ENCODE data around the gene RAE1. TPM values are rescaled to one million over a fixed set of nuclear protein-coding genes. Genes with fewer than 3 reads are reported as not detected.
A peak's percentile ranks its signal among the peaks of the same experiment; 100 is the strongest.

The RAE1 gene
- total RNA-seq, 1 donor from 2014 or later: 59.2 TPM

DNA sequence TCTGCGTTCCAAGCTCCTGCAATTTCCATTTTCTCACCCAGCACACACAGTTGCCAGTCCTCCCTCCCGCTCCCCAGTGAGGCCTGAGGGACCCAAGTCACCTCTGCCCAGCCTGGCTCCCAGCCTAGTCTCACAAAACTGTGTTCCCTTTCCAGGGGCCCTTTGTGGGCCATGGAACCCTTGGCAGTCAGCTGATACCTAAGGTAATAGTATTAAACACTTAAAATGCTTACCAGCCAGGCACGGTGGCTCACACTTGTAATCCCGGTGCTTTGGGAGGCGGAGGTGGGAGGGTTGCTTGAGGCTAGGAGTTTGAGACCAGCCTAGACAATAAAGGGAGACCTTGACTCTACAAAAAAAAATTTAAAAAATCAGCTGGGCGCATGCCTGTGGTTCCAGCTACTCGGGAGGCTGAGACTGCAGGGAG lies 36.9 kb downstream of the RAE1 start:
- Mint-ChIP-seq H3K4me3 (no peak overlapping the region), H3K36me3 (ENCODE audit: low read depth) (peaks cover 16% of the 10 kb centered on the region), H3K27ac (no peak overlapping the region), H3K4me1 (ENCODE audit: low read depth) (peaks cover 14% of the 10 kb centered on the region), H3K27me3 (ENCODE audit: insufficient read depth) (no peaks in the 10 kb centered on the region), H3K9me3 (no peaks in the 10 kb centered on the region)
- DNase-seq (ENCODE audit: low spot score): no peak
- intact Hi-C loops (cut with micrococcal nuclease): no loop called here

DNA sequence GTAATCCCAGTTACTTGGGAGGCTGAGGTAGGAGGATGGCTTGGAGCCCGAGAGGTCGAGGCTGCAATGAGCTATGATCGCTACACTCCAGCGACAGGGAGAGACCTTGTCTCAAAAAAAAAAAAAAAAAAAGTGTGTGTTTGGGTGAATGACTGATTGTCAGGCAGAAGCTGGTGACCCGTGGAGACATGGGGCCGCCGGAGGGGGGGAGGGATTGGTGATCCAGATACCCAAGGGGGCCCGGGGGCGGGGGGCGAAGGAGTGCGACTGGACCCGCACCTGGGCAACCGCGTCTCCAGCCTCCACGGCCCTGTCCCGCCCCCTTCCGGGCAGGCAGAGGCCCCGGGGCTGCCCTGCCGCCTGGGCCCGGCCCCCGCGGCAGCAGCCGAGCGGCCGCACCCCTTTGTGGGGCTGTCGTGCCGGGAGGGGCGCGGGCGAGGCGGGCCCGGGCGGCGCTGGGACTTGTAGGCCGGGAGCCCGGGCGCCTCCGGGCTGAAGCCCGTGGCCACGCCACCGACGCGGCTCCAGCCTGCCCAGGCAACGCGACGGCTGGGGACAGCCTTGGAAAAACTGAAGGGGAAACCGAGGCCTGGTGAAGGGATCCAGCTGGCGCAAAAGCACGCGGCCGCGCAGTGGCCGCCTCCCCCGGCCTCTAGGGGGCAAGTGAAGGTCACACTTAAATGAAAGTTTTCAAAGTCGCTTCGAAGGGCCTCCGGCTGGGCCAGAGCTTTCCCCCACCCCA lies 38.1 kb downstream of the RAE1 start:
- Mint-ChIP-seq H3K4me1 (ENCODE audit: low read depth) (peaks cover 26% of the 10 kb centered on the region), H3K36me3 (ENCODE audit: low read depth) (peaks cover 25% of the 10 kb centered on the region), H3K4me3 (peak overlapping the region; percentile 81), H3K9me3 (no peaks in the 10 kb centered on the region), H3K27ac (peak overlapping the region; percentile 92), H3K27me3 (ENCODE audit: insufficient read depth) (no peaks in the 10 kb centered on the region)
- peak; percentile 46 for DNase-seq (ENCODE audit: low spot score)
- intact Hi-C loops (cut with micrococcal nuclease): loop anchor here (1.0 kb wide), 1 partner anchor 38 kb away; the partner anchor contains the start of gene RAE1

DNA sequence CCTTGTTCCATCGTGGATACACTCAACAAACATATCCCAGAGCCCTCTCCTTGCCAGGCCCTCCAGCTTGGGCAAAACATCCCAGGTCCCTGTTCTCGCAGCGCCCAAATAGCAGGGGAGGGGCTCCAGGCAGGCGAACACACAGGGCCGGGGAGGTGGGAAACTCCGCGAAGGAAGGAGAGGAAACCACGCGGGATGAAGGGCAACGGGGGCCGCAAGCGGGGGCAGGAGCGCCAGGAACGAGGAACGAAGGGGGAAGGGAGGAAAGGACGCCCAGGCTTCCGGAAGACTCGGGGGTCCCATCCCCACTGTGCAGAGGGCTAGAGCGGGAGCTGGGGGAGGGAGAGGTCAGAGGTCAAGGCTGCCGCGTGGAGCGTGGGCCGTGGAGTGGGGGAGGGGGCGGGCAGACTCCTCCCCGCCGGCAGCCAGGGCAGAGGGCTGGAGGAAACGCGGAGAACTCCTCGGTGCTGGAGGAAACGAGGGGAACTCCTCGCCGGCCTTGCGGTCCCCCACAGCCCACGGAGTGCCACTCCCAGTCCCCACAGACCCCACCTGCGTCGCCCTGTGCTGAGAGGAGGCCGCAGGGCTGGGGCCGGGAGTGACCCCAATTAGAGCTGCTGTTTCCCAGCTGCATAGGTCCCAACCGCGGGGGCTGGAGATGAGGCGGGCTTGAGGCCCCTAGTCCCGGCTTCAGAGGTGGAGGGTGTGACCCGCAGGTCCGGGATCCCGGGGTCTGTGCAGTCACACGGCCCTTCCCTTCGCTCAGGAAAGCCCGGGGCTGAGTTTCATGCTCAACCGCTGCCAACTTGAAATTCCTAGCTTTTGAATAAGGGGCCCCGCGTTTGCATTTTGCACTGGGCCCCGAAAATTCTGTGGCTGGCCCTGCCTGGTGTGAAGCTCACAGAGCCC lies 38.9 kb downstream of the RAE1 start:
- Mint-ChIP-seq H3K27me3 (ENCODE audit: insufficient read depth) (no peaks in the 10 kb centered on the region), H3K4me1 (ENCODE audit: low read depth) (peaks cover 28% of the 10 kb centered on the region), H3K9me3 (no peaks in the 10 kb centered on the region), H3K4me3 (peak overlapping the region; percentile 81), H3K36me3 (ENCODE audit: low read depth) (peaks cover 25% of the 10 kb centered on the region), H3K27ac (peak overlapping the region; percentile 92)
- peak; percentile 56 for DNase-seq (ENCODE audit: low spot score)
- intact Hi-C loops (cut with micrococcal nuclease): loop anchor here (1.0 to 10.0 kb wide), 11 partner anchors 9 to 1775 kb away; partner anchors contain the start of genes ATP5F1E, AURKA, CSTF1 and RAE1

DNA sequence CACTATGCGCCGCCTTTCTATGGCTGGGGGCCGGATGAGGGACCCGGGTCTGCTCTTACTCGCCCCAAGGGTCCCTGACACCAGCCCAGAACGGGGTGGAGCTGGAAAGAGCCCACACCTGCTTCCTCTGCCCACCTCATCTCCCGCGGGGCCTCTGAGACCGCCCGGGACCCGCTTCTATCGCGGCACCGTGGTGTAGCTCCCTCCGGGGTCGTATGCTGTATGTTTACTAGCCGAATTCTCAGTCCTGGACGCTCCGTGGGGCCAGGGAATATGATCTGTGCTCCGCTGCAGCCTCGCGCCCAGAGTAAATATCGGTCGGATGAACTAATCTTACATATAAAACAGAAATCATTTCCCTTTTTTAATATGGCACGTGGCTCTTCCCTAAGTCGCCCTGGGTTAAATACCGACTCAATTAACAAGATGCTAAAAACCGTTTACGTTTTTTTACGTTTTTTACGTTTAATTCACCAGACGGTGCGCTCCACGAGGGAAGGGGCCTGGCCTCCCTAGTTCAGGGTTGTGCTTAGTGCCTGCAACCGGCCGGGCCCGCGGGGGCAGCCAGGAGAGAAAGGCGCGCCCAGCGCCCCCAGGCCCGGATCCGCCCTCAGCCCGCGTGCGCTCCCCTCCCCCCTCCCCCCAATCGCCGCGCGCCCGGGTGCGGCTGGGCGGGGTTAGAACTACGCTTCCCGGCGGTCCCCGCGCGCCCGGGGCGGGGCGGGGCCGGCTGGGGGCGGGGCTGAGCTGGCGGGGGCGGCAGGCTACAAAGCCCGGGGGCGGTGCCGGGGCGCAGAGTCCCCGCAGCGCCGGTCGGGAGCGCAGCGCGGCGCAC lies 39.8 kb downstream of the RAE1 start, which contains the start of gene RBM38:
TSS of gene RBM38 (plus strand) at position 793 of the 835 bp plus-strand sequence. CDS start 186 bp downstream, outside the sequence.
- no peaks in the 10 kb centered on the region for H3K9me3 Mint-ChIP-seq
- H3K4me3 Mint-ChIP-seq: peak within 1 kb of the TSS; percentile 94
- peak within 1 kb of the TSS; percentile 94 for H3K27ac Mint-ChIP-seq
- intact Hi-C loops (cut with micrococcal nuclease): loop anchor here (1.0 to 10.0 kb wide), 10 partner anchors 8 to 1774 kb away; partner anchors contain the start of genes ATP5F1E, AURKA, CSTF1 and STX16
- no peaks in the 10 kb centered on the region for H3K27me3 Mint-ChIP-seq (ENCODE audit: insufficient read depth)
- peak; percentile 69 for DNase-seq (ENCODE audit: low spot score)
- H3K4me1 Mint-ChIP-seq (ENCODE audit: low read depth): peaks cover 28% of the 10 kb centered on the region
- peaks cover 31% of the 10 kb centered on the region for H3K36me3 Mint-ChIP-seq (ENCODE audit: low read depth)

DNA sequence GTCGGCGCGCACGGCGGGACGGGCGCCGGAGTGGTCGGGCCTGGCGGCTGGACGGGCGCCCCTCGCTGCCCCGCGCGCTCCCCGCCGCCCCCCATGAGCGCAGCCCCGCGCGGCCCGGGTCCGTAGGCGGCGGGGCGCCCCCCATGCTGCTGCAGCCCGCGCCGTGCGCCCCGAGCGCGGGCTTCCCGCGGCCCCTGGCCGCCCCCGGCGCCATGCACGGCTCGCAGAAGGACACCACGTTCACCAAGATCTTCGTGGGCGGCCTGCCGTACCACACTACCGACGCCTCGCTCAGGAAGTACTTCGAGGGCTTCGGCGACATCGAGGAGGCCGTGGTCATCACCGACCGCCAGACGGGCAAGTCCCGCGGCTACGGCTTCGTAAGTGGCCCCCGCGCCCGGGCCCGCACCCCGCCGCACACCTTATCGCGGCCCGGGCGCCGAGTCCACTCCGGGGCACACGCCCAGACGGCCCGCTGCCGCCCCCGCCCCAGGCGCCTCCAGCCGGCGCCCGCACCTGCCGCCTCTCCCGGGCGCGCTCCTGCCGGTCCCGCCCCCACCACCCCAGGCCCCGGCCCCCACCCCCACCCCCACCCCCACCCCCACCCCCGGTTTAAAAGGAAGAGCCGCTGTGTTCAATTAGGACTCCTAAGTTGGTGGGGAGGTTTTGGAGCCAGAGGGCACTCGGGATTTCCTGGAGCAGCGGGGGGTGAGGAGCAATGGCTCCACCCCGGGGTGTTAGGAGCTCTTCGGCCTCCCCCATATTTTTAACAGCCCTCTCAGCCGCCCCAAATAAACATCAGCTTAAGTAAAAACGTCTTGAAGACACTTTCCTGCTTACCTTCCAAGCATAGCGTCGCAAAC lies 40.6 kb downstream of the RAE1 start:
- Mint-ChIP-seq H3K4me1 (ENCODE audit: low read depth) (peaks cover 37% of the 10 kb centered on the region), H3K36me3 (ENCODE audit: low read depth) (peaks cover 38% of the 10 kb centered on the region), H3K4me3 (peak overlapping the region; percentile 94), H3K27me3 (ENCODE audit: insufficient read depth) (no peaks in the 10 kb centered on the region), H3K27ac (peak overlapping the region; percentile 94), H3K9me3 (no peaks in the 10 kb centered on the region)
- DNase-seq (ENCODE audit: low spot score): no peak
- intact Hi-C loops (cut with micrococcal nuclease): loop anchor here (1.0 to 10.0 kb wide), 12 partner anchors 10 to 1773 kb away; partner anchors contain the start of genes ATP5F1E, AURKA, CSTF1 and RAB22A

DNA sequence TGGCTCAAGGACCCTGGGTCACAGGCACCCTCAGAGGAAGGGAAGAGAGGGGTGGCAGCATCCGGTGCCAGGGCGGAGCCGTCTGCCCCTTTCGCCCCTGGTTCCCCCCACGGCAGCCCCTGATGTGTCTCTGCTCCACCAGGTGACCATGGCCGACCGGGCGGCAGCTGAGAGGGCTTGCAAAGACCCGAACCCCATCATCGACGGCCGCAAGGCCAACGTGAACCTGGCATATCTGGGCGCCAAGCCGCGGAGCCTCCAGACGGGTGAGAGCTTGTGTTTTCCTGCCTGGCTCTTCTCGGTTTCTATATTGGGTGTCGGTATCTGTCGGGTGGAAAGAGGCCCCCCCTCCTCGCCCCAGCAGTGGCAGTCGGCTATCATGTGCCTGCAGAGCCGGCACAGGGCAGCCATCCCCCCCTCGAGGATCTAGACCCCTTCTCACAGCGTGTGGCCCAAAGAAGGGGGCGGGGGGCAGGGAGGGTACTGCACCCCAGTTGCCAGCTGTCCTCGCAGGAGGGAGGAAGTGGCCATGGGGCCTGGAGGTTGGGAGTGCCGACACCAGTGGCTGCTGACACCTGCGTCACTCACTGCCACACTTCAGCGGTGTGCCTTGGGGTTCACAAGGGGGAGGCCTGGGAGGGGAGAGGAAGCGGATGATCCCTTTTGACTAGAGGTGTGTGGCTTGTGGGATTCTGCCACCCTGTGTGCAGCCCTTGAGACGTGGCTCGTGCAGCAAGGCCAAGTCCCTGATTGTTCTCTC lies 41.6 kb downstream of the RAE1 start:
- intact Hi-C loops (cut with micrococcal nuclease): loop anchor here (1.0 to 10.0 kb wide), 11 partner anchors 11 to 1772 kb away; partner anchors contain the start of genes ATP5F1E, AURKA, CSTF1 and RAB22A
- peak overlapping the region; percentile 94 for H3K27ac Mint-ChIP-seq
- H3K27me3 Mint-ChIP-seq (ENCODE audit: insufficient read depth): no peaks in the 10 kb centered on the region
- no peaks in the 10 kb centered on the region for H3K9me3 Mint-ChIP-seq
- peak overlapping the region; percentile 94 for H3K4me3 Mint-ChIP-seq
- peaks cover 47% of the 10 kb centered on the region for H3K4me1 Mint-ChIP-seq (ENCODE audit: low read depth)
- DNase-seq (ENCODE audit: low spot score): peak; percentile 82
- peaks cover 45% of the 10 kb centered on the region for H3K36me3 Mint-ChIP-seq (ENCODE audit: low read depth)

DNA sequence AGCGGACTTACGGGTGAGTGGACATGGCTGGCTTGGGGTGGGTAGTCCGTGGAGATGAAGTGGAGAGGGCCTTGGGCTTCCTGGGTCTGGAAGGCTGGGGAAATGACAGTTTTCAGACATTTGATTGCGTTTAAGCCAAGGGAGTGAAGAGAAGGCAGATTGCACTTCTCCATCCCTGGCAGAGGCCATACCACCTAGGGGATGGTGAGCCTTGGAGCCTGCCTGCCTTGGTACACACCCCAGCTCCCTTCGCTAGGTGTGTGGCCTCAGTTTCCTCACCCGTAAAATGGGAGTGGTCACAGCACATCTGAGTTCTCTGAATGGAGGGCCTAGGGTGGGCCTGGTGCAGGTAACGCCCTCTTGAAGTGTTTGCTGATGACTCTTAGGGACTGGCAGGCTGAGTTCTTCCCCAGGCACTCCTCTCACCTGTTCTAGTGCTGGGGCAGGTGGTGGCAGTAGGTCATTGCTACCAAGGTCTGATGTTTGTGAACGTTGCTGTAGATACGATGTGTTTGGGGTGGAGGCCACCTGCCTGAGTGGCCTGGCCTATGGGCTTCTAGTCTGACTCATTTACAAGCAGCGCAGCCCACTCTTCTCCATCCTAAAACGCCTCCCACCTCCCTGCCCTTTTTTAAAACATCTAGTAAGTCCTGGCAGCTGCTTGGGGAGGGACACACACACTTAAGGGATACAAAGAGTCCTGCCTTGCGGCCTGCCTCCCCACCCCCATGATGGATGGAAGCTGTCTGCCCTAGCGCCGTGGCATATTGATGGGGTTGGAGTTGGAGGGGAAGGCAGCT lies 42.5 kb downstream of the RAE1 start:
- Mint-ChIP-seq H3K4me1 (ENCODE audit: low read depth) (peaks cover 53% of the 10 kb centered on the region), H3K27ac (peak overlapping the region; percentile 94), H3K9me3 (no peaks in the 10 kb centered on the region), H3K27me3 (ENCODE audit: insufficient read depth) (no peaks in the 10 kb centered on the region), H3K4me3 (peak overlapping the region; percentile 94), H3K36me3 (ENCODE audit: low read depth) (peaks cover 48% of the 10 kb centered on the region)
- no peak for DNase-seq (ENCODE audit: low spot score)
- intact Hi-C loops (cut with micrococcal nuclease): loop anchor here (2.0 to 10.0 kb wide), 9 partner anchors 314 to 1771 kb away; partner anchors contain the start of genes ATP5F1E, AURKA, CSTF1 and RAB22A

DNA sequence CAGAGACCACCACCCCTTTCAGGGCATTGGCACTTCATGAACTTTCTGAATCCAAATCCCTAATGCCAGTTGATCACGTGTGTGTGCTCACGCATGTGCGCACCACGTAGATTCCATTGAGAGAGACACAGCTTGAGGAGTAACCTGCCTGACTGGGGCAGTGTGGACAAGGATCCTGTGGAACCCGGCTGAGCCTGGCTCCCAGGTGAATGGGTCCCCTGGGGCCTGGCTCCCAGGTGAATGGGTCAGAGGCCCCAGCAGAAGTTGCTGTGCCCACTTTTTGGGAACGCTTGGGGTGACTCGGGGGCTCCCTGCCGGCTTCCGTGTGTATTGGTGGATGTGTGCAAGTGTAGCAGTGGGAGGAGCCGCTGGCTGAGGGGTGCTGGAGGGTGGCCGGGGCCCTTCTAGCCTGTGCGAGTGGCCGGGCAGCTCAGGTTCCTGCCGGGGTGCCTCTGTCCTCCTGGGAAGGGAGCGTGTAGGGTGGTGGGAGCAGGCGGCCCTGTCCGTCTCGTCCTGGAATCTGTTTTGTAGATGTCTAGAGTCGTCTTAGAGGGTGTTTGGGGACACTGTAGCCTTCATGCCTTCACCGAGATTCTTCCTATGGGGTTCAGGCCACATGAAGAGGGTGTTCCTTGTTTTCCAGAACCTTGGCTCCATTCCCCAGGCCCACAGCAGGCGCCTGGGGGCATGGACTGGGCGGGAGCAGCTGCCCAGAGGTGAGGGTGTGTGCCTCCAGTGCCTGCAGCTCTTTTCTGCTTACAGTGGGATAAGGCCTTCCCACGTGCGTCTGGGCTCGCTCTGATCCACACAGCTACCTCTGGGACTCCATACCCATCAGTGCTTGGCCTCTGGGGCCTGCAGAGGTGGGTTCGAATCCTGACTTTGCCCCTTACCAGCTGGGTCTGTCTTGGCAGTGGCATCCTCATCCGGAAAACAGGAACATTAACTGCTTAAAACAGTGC lies 43.3 kb downstream of the RAE1 start:
- peaks cover 62% of the 10 kb centered on the region for H3K4me1 Mint-ChIP-seq (ENCODE audit: low read depth)
- H3K9me3 Mint-ChIP-seq: no peaks in the 10 kb centered on the region

DNA sequence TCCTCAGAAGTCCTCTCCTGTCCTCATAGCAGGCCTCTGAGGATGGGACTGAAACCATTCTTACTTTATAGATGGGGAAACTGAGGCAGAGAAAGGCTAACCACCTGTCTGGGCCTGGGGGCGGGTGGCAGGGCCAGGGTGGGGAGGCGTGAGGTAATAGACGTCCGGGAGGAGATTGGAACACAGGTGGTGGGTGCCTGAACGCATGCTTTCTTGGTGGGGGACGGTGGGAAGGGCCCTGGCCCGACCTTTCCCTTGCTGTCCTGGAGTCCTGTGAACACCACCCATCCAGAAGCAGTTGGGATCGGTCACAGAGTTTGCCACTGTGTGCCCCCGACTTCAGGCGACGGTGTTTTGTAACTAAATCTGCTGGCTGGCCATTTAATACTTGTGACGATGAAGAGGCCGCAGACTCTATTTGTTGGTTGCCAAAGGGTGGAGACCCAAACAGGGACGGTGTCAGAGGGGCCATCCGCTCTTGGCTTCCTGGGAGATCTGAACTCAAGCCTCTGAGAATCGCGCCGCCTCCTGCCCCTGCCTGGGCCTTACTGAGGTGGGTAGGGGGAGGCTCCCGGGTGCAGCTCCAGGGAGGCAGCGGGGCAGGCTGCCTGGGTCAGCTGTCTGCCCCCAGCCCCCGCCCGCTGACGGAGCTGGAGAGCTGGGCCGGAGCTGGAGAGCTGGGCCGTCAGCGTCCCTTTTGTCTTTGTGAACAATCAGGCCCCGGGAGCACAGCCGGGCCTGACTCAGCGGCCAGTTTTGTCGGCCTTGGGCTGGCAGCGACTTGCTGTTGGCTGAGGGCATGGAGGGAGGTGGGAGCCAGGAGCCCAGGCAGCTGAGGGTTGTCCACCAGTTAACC lies 44.3 kb downstream of the RAE1 start:
- H3K27ac Mint-ChIP-seq: no peak overlapping the region
- H3K9me3 Mint-ChIP-seq: no peaks in the 10 kb centered on the region
- no peak for DNase-seq (ENCODE audit: low spot score)
- H3K4me1 Mint-ChIP-seq (ENCODE audit: low read depth): peaks cover 63% of the 10 kb centered on the region
- H3K4me3 Mint-ChIP-seq: peak overlapping the region; percentile 5
- no peaks in the 10 kb centered on the region for H3K27me3 Mint-ChIP-seq (ENCODE audit: insufficient read depth)
- intact Hi-C loops (cut with micrococcal nuclease): loop anchor here (5.0 to 10.0 kb wide), 4 partner anchors 989 to 1769 kb away; partner anchors contain the start of genes AURKA, CSTF1, NPEPL1 and VAPB
- H3K36me3 Mint-ChIP-seq (ENCODE audit: low read depth): peaks cover 62% of the 10 kb centered on the region

More for the DNA sequence above, 43.3 kb downstream of the RAE1 start:
- Mint-ChIP-seq H3K4me3 (peak overlapping the region; percentile 94), H3K27me3 (ENCODE audit: insufficient read depth) (no peaks in the 10 kb centered on the region), H3K36me3 (ENCODE audit: low read depth) (peaks cover 56% of the 10 kb centered on the region), H3K27ac (peak overlapping the region; percentile 40)
- intact Hi-C loops (cut with micrococcal nuclease): loop anchor here (5.0 to 10.0 kb wide), 9 partner anchors 313 to 1770 kb away; partner anchors contain the start of genes ATP5F1E, AURKA, CSTF1 and NPEPL1
- DNase-seq (ENCODE audit: low spot score): no peak
